CD14-positive monocyte (primary cell): ENCODE measurements around the gene GPR161. TPM values are rescaled to one million over a fixed set of nuclear protein-coding genes. Genes with fewer than 3 reads are reported as not detected.
A peak's percentile ranks its signal among the peaks of the same experiment; 100 is the strongest.

Experiments used
- DNase-seq, 3 donors: peaks; one replicate each; pipeline ENCODE4 v3.0.0-alpha.2; 2011 to 2022
- H2AFZ ChIP-seq: 2 replicates; pipeline ENCODE4 v1.6.0; 2012; ENCODE audit warnings: mild to moderate bottlenecking, low read depth, low read length, inconsistent platforms; ENCODE audit not compliant: insufficient read depth, poor library complexity, severe bottlenecking
- H3K27ac ChIP-seq, 2 donors: 1 replicate in 1 of 2; 2 replicates in 1 of 2; pipeline ENCODE4 v1.5.1; 2012 to 2013; ENCODE audit warnings: low read length in 2 of 2, control low read depth in 1 of 2, inconsistent platforms in 1 of 2, low read depth in 1 of 2, mild to moderate bottlenecking in 1 of 2
- H3K27me3 ChIP-seq, 2 donors: one replicate each; pipeline versions ENCODE4 v1.6.0 to v1.6.1; 2011 to 2013; ENCODE audit warnings: low read length in 2 of 2; ENCODE audit not compliant: control insufficient read depth in 2 of 2, insufficient read depth in 2 of 2
- H3K36me3 ChIP-seq, 2 donors: replicated peaks in 1 of 2; 1 replicate in 1 of 2; 2 replicates in 1 of 2; pipeline versions ENCODE4 v1.5.1 to v1.6.1; 2012 to 2013; ENCODE audit warnings: low read length in 2 of 2, control low read depth in 1 of 2, inconsistent platforms in 1 of 2, mild to moderate bottlenecking in 1 of 2; ENCODE audit not compliant: insufficient read depth in 2 of 2, control insufficient read depth in 1 of 2
- H3K4me1 ChIP-seq, 2 donors: 1 replicate in 1 of 2; 2 replicates in 1 of 2; pipeline versions ENCODE4 v1.5.1 to v1.6.1; 2012 to 2013; ENCODE audit warnings: low read length in 2 of 2, control low read depth in 1 of 2, inconsistent platforms in 1 of 2, mild to moderate bottlenecking in 1 of 2, moderate library complexity in 1 of 2; ENCODE audit not compliant: insufficient read depth in 2 of 2, control insufficient read depth in 1 of 2
- H3K4me2 ChIP-seq: replicated peaks from 2 replicates; pipeline ENCODE3; 2012; ENCODE audit warnings: low read length, moderate library complexity, mild to moderate bottlenecking; ENCODE audit not compliant: poor library complexity, severe bottlenecking; ENCODE audit errors: extremely low read depth
- H3K4me3 ChIP-seq, 3 experiments: fragments of 200-600 bp in 1 of 3; sonication (generic) in 1 of 3; replicated peaks in 1 of 3; 1 replicate in 2 of 3; 2 replicates in 1 of 3; pipeline ENCODE4 v1.5.1; 2011 to 2013; ENCODE audit warnings: low read length in 3 of 3, mild to moderate bottlenecking in 3 of 3, control low read depth in 2 of 3, low read depth in 2 of 3, inconsistent platforms in 1 of 3, moderate library complexity in 1 of 3
- H3K79me2 ChIP-seq: 2 replicates; pipeline ENCODE4 v1.6.0; 2012; ENCODE audit warnings: mild to moderate bottlenecking, control low read depth, inconsistent platforms, low read length, moderate library complexity; ENCODE audit not compliant: insufficient read depth
- H3K9ac ChIP-seq: 2 replicates; pipeline ENCODE4 v1.6.0; 2017; ENCODE audit warnings: low read length, mild to moderate bottlenecking; ENCODE audit not compliant: insufficient read depth, poor library complexity, severe bottlenecking
- H3K9me3 ChIP-seq, 2 donors: replicated peaks in 1 of 2; 1 replicate in 1 of 2; 2 replicates in 1 of 2; pipeline versions ENCODE4 v1.5.1 to v1.6.1; 2012 to 2013; ENCODE audit warnings: low read length in 2 of 2, control low read depth in 1 of 2; ENCODE audit not compliant: control insufficient read depth in 1 of 2, insufficient read depth in 1 of 2
- H4K20me1 ChIP-seq: 2 replicates; pipeline ENCODE4 v1.6.0; 2012; ENCODE audit warnings: mild to moderate bottlenecking, low read length, control low read depth, moderate library complexity; ENCODE audit not compliant: insufficient read depth
- H3K27ac Mint-ChIP-seq, 7 donors: one replicate each; pipeline ENCODE4 v1.8.0; 2020; ENCODE audit warnings: mild to moderate bottlenecking in 7 of 7, mixed read lengths in 7 of 7, moderate library complexity in 6 of 7, inconsistent platforms in 2 of 7
- H3K27me3 Mint-ChIP-seq, 3 donors: one replicate each; pipeline ENCODE4 v1.8.0; 2021 to 2022; ENCODE audit warnings: low read depth in 3 of 3, mild to moderate bottlenecking in 3 of 3, mixed read lengths in 3 of 3, moderate library complexity in 3 of 3, inconsistent platforms in 1 of 3
- H3K36me3 Mint-ChIP-seq, 2 donors: one replicate each; pipeline ENCODE4 v1.8.0; 2020; ENCODE audit warnings: mixed read lengths in 2 of 2, inconsistent platforms in 1 of 2, mild to moderate bottlenecking in 1 of 2
- H3K4me1 Mint-ChIP-seq: one replicate; pipeline ENCODE4 v1.8.0; 2020; ENCODE audit warnings: mild to moderate bottlenecking, mixed read lengths
- H3K4me3 Mint-ChIP-seq, 2 donors: one replicate each; pipeline ENCODE4 v1.8.0; 2020; ENCODE audit warnings: mild to moderate bottlenecking in 2 of 2, mixed read lengths in 2 of 2, moderate library complexity in 1 of 2
- H3K9me3 Mint-ChIP-seq, 7 donors: one replicate each; pipeline ENCODE4 v1.8.0; 2020 to 2022; ENCODE audit warnings: mixed read lengths in 7 of 7, mild to moderate bottlenecking in 6 of 7, moderate library complexity in 6 of 7, inconsistent platforms in 2 of 7
- CTCF ChIP-seq: fragments of 200-600 bp; IDR thresholded peaks from one replicate; pipeline ENCODE4 v1.8.0; 2022; ENCODE audit warnings: antibody characterized with exemption, mild to moderate bottlenecking
- WGBS: methylation state at CpG from one replicate; pipeline ENCODE4 v1.1.5; 2013; ENCODE audit warnings: missing lambda C conversion rate; ENCODE audit not compliant: insufficient coverage; 5-methylcytosine and 5-hydroxymethylcytosine counted together
- intact Hi-C, 2 donors: fragments of 100-400 bp; cut with micrococcal nuclease; formaldehyde crosslinking; loops; one replicate each; pipeline versions ENCODE4 v1.15.0 to v1.15.1; 2023
- polyA plus RNA-seq, 3 donors: library from polyadenylated mRNA; depleted of rRNA in 1 of 3; unstranded in 2 of 3; stranded (reverse) in 1 of 3; fragments of 300-500 nt in 2 of 3; fragments of >200 nt in 1 of 3; fragmentation: Illumina TruSeq in 2 of 3; gene quantifications; 1 replicate in 2 of 3; 2 replicates in 1 of 3; pipeline ENCODE4 v1.2.3, GENCODE V29; 2012 to 2021

The GPR161 gene
- polyA plus RNA-seq, 3 donors: 0.65 TPM; not detected in 2

- no peak for DNase-seq
- peaks cover 0 to 5% (median 2%) of the 10 kb centered on the region in 3 donors for H3K27me3 Mint-ChIP-seq
These were observed 30.9 kb downstream of the GPR161 start for GRCh38 chr1:168105846-168106245.

GRCh38 chr1:168104535-168104934 is 32.2 kb downstream of the GPR161 start:
- Histone ChIP-seq H4K20me1 (no peaks in the 10 kb centered on the region), H3K4me3 (no peak overlapping the region), H3K4me2 (no peak overlapping the region), H2AFZ (no peak overlapping the region), H3K4me1 (no peaks in the 10 kb centered on the region), H3K9ac (no peak overlapping the region), H3K36me3 (no peaks in the 10 kb centered on the region), H3K27me3 (no peaks in the 10 kb centered on the region), H3K9me3 (no peaks in the 10 kb centered on the region), H3K27ac (no peak overlapping the region), H3K79me2 (no peaks in the 10 kb centered on the region)
- TF ChIP-seq CTCF: no peak
- WGBS: 80% methylated on average over 2 of the region's 11 CpGs
- Mint-ChIP-seq H3K4me1 (no peaks in the 10 kb centered on the region), H3K27ac (no peak overlapping the region), H3K27me3 (peaks cover 0 to 3% (median 2%) of the 10 kb centered on the region in 3 donors), H3K9me3 (peaks cover 0 to under 1% (median 0%) of the 10 kb centered on the region in 7 donors), H3K4me3 (no peak overlapping the region), H3K36me3 (no peaks in the 10 kb centered on the region)
- intact Hi-C loops: no loop called here
- DNase-seq: no peak

More at GRCh38 chr1:168105846-168106245, 30.9 kb downstream of the GPR161 start:
- Histone ChIP-seq H3K4me3 (no peak overlapping the region), H4K20me1 (no peaks in the 10 kb centered on the region), H3K79me2 (no peaks in the 10 kb centered on the region), H3K9me3 (no peaks in the 10 kb centered on the region), H3K36me3 (no peaks in the 10 kb centered on the region), H3K9ac (no peak overlapping the region), H2AFZ (no peak overlapping the region), H3K27me3 (no peaks in the 10 kb centered on the region), H3K27ac (no peak overlapping the region), H3K4me1 (peaks cover 0 to 6% of the 10 kb centered on the region in 2 donors), H3K4me2 (no peak overlapping the region)
- no peaks in the 10 kb centered on the region for H3K36me3 Mint-ChIP-seq
- no CpG with 5 or more reads among the region's 6 CpGs for WGBS
- H3K4me3 Mint-ChIP-seq: no peak overlapping the region
- H3K4me1 Mint-ChIP-seq: peaks cover 5% of the 10 kb centered on the region
- H3K27ac Mint-ChIP-seq: peak overlapping the region in 1 of 7 donors; percentile 35
- intact Hi-C loops: no loop called here
- TF ChIP-seq CTCF: no peak
- peaks cover 0 to 8% (median 3%) of the 10 kb centered on the region in 7 donors for H3K9me3 Mint-ChIP-seq
